Measurements from ENCODE around the gene CAPN14.

DNA sequence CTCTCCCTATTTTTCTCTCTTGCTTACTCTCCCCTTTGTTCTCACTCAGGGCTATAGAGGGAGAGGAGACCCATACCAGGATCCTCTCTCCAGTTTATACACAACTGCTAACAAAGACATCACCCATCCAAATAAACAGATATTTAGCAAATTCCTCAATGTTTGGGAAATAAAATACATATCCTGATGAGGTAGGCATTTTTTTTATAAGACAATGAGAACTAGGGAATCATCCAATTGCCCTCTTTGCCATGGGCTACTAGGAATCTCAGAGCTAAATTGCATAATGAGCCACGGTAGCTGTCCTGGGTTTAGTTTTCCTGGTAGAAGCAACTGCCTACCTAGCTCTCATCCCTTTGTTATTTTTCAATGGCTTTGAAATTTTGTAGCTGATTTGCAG lies 27.1 kb downstream of the CAPN14 start:
- TF ChIP-seq CTCF (conservative IDR thresholded peaks at IDR 0.05; ENCODE audit: low read depth, low read length) = no peak
- TF ChIP-seq EZH2phosphoT487 (IDR thresholded peaks at IDR 0.05; ENCODE audit: borderline replicate concordance, low read length) = no peak
- TF ChIP-seq EZH2 (IDR thresholded peaks at IDR 0.05; ENCODE audit: low read length, unreplicated experiment) = no peak

All from PC-3 (cell line).